ENCODE measurements around the gene SETD5. TPM values are rescaled to one million over a fixed set of nuclear protein-coding genes. Genes with fewer than 3 reads are reported as not detected.

Gene SETD5
- total RNA-seq, 2 donors from 2014 or later: 36.9 to 49.4 TPM

DNA sequence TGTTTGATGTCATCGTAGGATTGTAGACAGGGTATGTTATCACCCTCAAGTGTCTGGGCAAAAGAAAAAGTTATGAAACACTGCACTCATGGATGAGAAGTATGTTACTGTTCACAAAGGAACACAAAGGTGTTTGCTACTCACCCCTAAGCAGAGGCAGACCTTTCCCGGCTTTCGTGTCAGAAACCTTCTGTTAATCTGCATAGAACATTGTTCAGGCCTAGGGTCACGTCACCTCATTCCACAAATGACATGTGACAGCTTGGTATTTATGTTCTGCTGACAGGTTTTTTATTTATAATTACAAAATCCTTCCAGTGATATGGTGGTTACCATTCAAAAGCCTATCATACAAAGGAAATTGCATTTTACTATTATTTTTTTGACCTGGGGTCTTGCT lies 18.1 kb upstream of the SETD5 start:
- DNase-seq (ENCODE audit: low spot score): no peak
- Histone ChIP-seq H3K9me3 (no peaks in the 10 kb centered on the region), H3K27me3 (no peaks in the 10 kb centered on the region), H3K4me1 (no peaks in the 10 kb centered on the region), H3K36me3 (peaks cover 66% of the 10 kb centered on the region), H3K27ac (no peak overlapping the region), H3K4me3 (no peak overlapping the region)
- TF ChIP-seq CTCF (IDR thresholded peaks at IDR 0.05): no peak

GRCh38 chr3:9380014-9380413 lies 17.4 kb upstream of the SETD5 start:
- no peak overlapping the region for H3K27ac ChIP-seq
- no peak for DNase-seq (ENCODE audit: low spot score)
- no peak overlapping the region for H3K4me3 ChIP-seq
- peaks cover 66% of the 10 kb centered on the region for H3K36me3 ChIP-seq
- H3K4me1 ChIP-seq: no peaks in the 10 kb centered on the region
- TF ChIP-seq CTCF (IDR thresholded peaks at IDR 0.05): no peak
- no peaks in the 10 kb centered on the region for H3K9me3 ChIP-seq
- H3K27me3 ChIP-seq: no peaks in the 10 kb centered on the region

- Histone ChIP-seq H3K27ac (no peak overlapping the region), H3K27me3 (no peaks in the 10 kb centered on the region), H3K36me3 (peaks cover 81% of the 10 kb centered on the region), H3K4me1 (no peaks in the 10 kb centered on the region), H3K9me3 (no peaks in the 10 kb centered on the region), H3K4me3 (no peak overlapping the region)
- TF ChIP-seq CTCF (IDR thresholded peaks at IDR 0.05): no peak
- DNase-seq (ENCODE audit: low spot score): no peak
These were observed 13.1 kb upstream of the SETD5 start for GRCh38 chr3:9384141-9384828.

DNA sequence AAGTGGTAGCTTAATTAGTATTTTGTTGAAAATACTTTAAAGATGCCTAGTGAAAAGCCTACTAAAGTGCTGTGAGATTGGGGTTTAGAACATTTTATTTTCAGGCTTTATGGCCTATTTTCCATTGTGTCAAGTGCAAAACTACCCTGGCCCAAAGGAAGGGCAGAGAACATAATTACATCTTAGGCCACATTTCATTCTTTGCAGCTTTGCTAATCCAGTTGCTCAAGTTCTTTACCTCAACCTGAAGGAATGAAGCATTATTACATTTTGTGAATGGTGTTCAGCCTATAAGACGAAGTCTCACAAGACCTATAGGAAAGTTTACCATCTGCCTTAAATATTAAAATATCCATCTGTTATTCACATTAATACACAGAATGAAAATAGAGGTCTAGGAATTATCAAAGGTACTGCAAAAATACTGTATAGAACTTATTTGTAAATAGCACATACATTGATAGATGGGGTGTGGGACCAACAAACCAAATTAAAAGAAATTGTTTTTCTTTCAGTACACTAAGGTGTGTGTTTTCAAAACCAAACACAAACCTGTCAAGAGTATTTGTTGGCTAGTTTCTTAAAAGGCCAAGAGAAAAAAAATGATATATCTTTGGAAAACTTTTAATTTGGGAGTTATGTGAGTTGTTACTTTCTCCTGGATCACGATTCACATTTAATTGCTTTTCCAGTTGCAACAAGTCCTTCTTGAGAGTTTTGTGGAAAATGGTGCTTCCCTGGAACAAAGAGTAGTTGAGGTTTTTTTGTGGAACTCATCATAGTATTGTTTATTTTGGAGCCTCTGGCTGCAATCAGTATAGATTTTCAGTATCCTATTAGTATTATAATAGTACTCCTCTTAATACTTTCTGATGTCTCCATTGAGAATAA lies 12.0 kb upstream of the SETD5 start:
- Histone ChIP-seq H3K27me3 (no peaks in the 10 kb centered on the region), H3K4me3 (no peak overlapping the region), H3K9me3 (no peaks in the 10 kb centered on the region), H3K4me1 (no peaks in the 10 kb centered on the region), H3K36me3 (peaks cover 84% of the 10 kb centered on the region), H3K27ac (no peak overlapping the region)
- no peak for DNase-seq (ENCODE audit: low spot score)
- TF ChIP-seq CTCF (IDR thresholded peaks at IDR 0.05): no peak

- Histone ChIP-seq H3K4me1 (no peaks in the 10 kb centered on the region), H3K9me3 (no peaks in the 10 kb centered on the region), H3K27ac (no peak overlapping the region), H3K27me3 (no peaks in the 10 kb centered on the region), H3K36me3 (peaks cover 86% of the 10 kb centered on the region), H3K4me3 (no peak overlapping the region)
- no peak for DNase-seq (ENCODE audit: low spot score)
- TF ChIP-seq CTCF (IDR thresholded peaks at IDR 0.05): no peak
These were observed 11.3 kb upstream of the SETD5 start for GRCh38 chr3:9386078-9386459.

Data from right atrium auricular region (tissue), 2 donors.